Sigmoid colon (tissue), 4 donors: ENCODE measurements around the gene ZFHX3.

ENCODE experiments used
- EP300 ChIP-seq, 4 donors: sonication (generic); formaldehyde crosslinking; IDR thresholded peaks; one replicate each; pipeline ENCODE4 v1.6.1; 2017; ENCODE audit warnings: antibody characterized with exemption in 4 of 4
- POLR2A ChIP-seq, 2 donors: fragments of 450-650 bp; IDR thresholded peaks; one replicate each; pipeline ENCODE4 v1.6.1; 2016; ENCODE audit warnings: antibody characterized with exemption in 2 of 2, mild to moderate bottlenecking in 2 of 2, moderate library complexity in 2 of 2
- POLR2AphosphoS5 ChIP-seq, 4 donors: sonication (generic); formaldehyde crosslinking; IDR thresholded peaks; one replicate each; pipeline ENCODE4 v1.6.1; 2017; ENCODE audit warnings: antibody characterized with exemption in 4 of 4
- TF ChIP-seq, protein P1 (sequence below), 4 experiments: fragments of 450-650 bp in 3 of 4; fragments of 200-600 bp in 1 of 4; IDR thresholded peaks; one replicate each; pipeline ENCODE4 v1.5.1; 2016 to 2019; ENCODE audit warnings: antibody characterized with exemption in 4 of 4, mild to moderate bottlenecking in 3 of 4, moderate library complexity in 2 of 4

DNA sequence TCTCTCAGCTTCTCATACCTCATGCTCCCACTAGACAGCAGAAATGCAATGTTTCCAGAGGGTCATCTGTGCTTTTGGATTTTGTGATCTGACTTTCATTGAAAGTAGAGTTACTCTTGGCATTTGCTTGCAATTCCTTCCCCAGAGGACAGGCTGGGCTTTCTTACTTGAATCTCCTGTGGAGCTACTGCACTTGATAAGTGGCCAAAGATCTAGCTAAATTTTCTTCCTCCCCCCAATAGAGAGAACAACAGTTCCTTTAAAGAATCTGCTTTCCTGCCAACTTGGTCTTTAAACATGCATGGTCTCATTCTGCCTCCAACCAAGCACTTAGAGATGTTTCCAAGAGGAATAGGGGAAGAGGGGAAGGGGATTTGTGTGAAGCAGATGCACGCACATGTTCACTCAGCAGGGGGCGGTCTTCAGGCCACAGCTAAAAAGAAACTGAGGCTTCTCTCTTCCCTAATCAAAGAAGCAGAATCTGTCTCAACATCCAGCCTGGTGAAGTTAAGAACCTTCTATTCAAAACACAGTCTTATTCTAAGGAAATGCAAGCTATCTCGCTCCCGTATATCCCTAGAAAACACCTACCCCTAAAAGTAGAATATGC is 229.6 kb downstream of the ZFHX3 start:
- TF ChIP-seq POLR2AphosphoS5 (IDR thresholded peaks at IDR 0.05) (no peak), POLR2A (IDR thresholded peaks at IDR 0.05) (no peak), EP300 (IDR thresholded peaks at IDR 0.05) (no peak)
- TF ChIP-seq, protein P1, sequence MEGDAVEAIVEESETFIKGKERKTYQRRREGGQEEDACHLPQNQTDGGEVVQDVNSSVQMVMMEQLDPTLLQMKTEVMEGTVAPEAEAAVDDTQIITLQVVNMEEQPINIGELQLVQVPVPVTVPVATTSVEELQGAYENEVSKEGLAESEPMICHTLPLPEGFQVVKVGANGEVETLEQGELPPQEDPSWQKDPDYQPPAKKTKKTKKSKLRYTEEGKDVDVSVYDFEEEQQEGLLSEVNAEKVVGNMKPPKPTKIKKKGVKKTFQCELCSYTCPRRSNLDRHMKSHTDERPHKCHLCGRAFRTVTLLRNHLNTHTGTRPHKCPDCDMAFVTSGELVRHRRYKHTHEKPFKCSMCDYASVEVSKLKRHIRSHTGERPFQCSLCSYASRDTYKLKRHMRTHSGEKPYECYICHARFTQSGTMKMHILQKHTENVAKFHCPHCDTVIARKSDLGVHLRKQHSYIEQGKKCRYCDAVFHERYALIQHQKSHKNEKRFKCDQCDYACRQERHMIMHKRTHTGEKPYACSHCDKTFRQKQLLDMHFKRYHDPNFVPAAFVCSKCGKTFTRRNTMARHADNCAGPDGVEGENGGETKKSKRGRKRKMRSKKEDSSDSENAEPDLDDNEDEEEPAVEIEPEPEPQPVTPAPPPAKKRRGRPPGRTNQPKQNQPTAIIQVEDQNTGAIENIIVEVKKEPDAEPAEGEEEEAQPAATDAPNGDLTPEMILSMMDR (IDR thresholded peaks at IDR 0.05), result no peak
